Endothelial cell (in vitro differentiated cells): ENCODE data around the gene ABI3. TPM values are rescaled to one million over a fixed set of nuclear protein-coding genes. Genes with fewer than 3 reads are reported as not detected.
A peak's percentile ranks its signal among the peaks of the same experiment; 100 is the strongest.

Experiments
- DNase-seq: peaks from one replicate; pipeline ENCODE4 v3.0.0; 2021; ENCODE audit warnings: low spot score
- H3K27ac Mint-ChIP-seq: one replicate; pipeline ENCODE4 v1.8.0; 2021; ENCODE audit warnings: mixed read lengths, inconsistent platforms; ENCODE audit not compliant: unreplicated experiment
- H3K27me3 Mint-ChIP-seq: one replicate; pipeline ENCODE4 v1.8.0; 2021; ENCODE audit warnings: mild to moderate bottlenecking, moderate library complexity, mixed read lengths, inconsistent platforms; ENCODE audit not compliant: unreplicated experiment
- H3K36me3 Mint-ChIP-seq: one replicate; pipeline ENCODE4 v1.8.0; 2021; ENCODE audit warnings: mild to moderate bottlenecking, low read depth, mixed read lengths, inconsistent platforms; ENCODE audit not compliant: unreplicated experiment
- H3K4me1 Mint-ChIP-seq: one replicate; pipeline ENCODE4 v1.8.0; 2021; ENCODE audit warnings: mild to moderate bottlenecking, mixed read lengths, inconsistent platforms; ENCODE audit not compliant: unreplicated experiment
- H3K4me3 Mint-ChIP-seq: one replicate; pipeline ENCODE4 v1.8.0; 2021; ENCODE audit warnings: mild to moderate bottlenecking, mixed read lengths, inconsistent platforms; ENCODE audit not compliant: unreplicated experiment
- H3K9me3 Mint-ChIP-seq: one replicate; pipeline ENCODE4 v1.8.0; 2021; ENCODE audit warnings: mixed read lengths, inconsistent platforms; ENCODE audit not compliant: unreplicated experiment
- CTCF ChIP-seq: fragments of 200-600 bp; sonication (generic); IDR thresholded peaks from one replicate; pipeline ENCODE4 v1.5.0; 2021; ENCODE audit warnings: antibody characterized with exemption; ENCODE audit not compliant: unreplicated experiment
- total RNA-seq: library from RNA; stranded (reverse); fragmentation: NEBNext Ultra II Directional; extraction: Animal tissue kit (Norgen Biotek cat#: 25700); gene quantifications from one replicate; pipeline ENCODE4 v1.2.1, GENCODE V29; 2021; ENCODE audit not compliant: unreplicated experiment

The ABI3 gene
- total RNA-seq, 1 donor from 2014 or later, result 15.7 TPM

- no peak overlapping the region for H3K27ac Mint-ChIP-seq
- H3K4me3 Mint-ChIP-seq, result peak overlapping the region; percentile 9
- H3K4me1 Mint-ChIP-seq, result peaks cover 61% of the 10 kb centered on the region
- no peaks in the 10 kb centered on the region for H3K9me3 Mint-ChIP-seq
- peaks cover 9% of the 10 kb centered on the region for H3K27me3 Mint-ChIP-seq
- DNase-seq, result no peak
- peaks cover 23% of the 10 kb centered on the region for H3K36me3 Mint-ChIP-seq
- no peak for TF ChIP-seq CTCF
Observed at GRCh38 chr17:49214676-49215360, 4.3 kb downstream of the ABI3 start.

DNA sequence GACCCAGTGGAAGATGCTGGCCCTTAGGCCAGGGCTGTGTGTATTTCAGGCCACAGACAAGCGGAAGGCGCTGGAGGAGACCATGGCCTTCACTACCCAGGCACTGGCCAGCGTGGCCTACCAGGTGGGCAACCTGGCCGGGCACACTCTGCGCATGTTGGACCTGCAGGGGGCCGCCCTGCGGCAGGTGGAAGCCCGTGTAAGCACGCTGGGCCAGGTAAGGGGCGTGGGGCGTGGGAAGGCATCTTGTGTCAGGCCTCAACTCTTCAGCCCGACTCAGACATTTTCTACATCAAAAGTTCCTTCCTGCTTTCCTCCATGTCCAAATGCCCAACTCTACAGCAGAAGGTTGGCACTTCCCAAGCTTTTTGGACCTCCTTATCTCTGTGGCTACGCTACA, 6.0 kb downstream of the ABI3 start:
- H3K27me3 Mint-ChIP-seq, result peaks cover 8% of the 10 kb centered on the region
- H3K4me3 Mint-ChIP-seq, result peak overlapping the region; percentile 62
- peaks cover 27% of the 10 kb centered on the region for H3K36me3 Mint-ChIP-seq

DNA sequence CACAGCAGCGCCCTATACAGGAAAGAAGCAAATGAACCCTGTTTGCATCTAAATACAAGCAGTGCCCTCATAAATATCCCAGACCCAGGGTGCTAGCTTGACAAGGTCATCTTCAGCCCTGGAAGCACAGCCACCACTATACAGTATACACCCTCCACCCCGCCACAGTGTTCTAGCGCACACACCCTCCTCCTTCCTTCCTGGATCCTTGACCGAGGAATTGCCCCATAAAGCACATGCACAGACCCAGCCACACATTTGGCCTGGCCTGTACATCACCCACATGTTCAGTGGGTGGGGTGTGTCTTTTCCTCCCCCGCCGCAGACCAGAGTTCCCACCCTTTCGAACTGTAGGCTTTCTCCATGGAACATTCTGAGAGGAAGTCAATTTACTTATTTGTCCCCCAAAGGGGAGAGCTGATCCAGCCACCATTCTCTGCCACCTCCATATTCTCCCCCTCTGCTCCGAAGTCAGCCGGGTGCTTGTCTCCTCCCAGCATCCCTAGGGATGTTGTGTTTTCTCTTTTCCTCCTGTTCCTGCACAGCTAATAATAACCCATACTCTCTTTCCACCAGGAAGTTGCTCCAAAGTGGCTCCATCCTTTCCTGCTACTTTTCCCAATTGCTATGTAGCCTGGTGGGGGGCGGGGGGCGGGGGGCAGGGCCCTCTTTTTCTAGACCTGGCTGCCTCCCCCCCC, 6.6 kb downstream of the ABI3 start:
- H3K27me3 Mint-ChIP-seq, result peaks cover 10% of the 10 kb centered on the region
- peaks cover 27% of the 10 kb centered on the region for H3K36me3 Mint-ChIP-seq
- H3K4me3 Mint-ChIP-seq, result peak overlapping the region; percentile 76
- H3K4me1 Mint-ChIP-seq, result peaks cover 46% of the 10 kb centered on the region
- DNase-seq, result no peak
- peak overlapping the region; percentile 61 for H3K27ac Mint-ChIP-seq
- TF ChIP-seq CTCF, result no peak
- H3K9me3 Mint-ChIP-seq, result no peaks in the 10 kb centered on the region

More for the DNA sequence above, 6.0 kb downstream of the ABI3 start:
- Mint-ChIP-seq H3K4me1 (peaks cover 46% of the 10 kb centered on the region), H3K27ac (no peak overlapping the region), H3K9me3 (no peaks in the 10 kb centered on the region)
- DNase-seq, result no peak
- TF ChIP-seq CTCF, result no peak

DNA sequence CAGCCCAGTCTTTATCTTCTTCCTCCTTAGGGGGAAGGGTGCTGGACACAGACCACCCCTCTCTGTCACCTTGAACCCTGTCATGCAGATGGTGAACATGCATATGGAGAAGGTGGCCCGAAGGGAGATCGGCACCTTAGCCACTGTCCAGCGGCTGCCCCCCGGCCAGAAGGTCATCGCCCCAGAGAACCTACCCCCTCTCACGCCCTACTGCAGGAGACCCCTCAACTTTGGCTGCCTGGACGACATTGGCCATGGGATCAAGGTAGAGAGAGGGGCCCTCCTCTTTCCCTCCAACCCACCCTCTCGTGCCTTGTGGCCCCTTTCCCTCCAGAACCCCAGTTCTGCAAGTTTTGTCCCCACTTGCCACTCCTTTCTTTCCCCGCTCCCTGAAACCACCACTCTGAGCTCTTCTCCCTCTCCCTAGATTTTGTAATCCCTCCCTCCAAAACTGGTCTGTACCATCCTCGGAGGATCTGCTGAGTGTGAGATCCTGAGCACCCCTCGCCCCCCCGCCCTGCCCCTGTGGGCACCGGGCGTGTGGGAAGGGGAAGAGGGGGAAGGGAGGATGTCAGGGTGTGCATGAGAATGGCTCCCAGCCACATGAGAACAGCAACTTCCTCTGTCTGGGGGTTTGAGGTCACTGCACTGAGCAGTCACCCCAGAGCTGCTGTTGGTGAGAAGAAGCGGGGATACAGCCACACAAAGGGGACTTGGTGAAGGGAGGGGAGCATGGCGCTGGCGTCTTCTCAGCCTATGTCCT, 7.3 kb downstream of the ABI3 start:
- peaks cover 27% of the 10 kb centered on the region for H3K36me3 Mint-ChIP-seq
- no peak for TF ChIP-seq CTCF
- DNase-seq, result no peak
- H3K4me3 Mint-ChIP-seq, result peak overlapping the region; percentile 38
- peaks cover 44% of the 10 kb centered on the region for H3K4me1 Mint-ChIP-seq
- peaks cover 9% of the 10 kb centered on the region for H3K27me3 Mint-ChIP-seq
- H3K9me3 Mint-ChIP-seq, result no peaks in the 10 kb centered on the region
- H3K27ac Mint-ChIP-seq, result peak overlapping the region; percentile 30
